ENCODE data around the gene CAPN15.
"Not testable (repeated sequence)": the region's sequence is repeated elsewhere in the genome, so short reads cannot be mapped to it uniquely, and the experiment has no call there.

Gene CAPN15

DNA sequence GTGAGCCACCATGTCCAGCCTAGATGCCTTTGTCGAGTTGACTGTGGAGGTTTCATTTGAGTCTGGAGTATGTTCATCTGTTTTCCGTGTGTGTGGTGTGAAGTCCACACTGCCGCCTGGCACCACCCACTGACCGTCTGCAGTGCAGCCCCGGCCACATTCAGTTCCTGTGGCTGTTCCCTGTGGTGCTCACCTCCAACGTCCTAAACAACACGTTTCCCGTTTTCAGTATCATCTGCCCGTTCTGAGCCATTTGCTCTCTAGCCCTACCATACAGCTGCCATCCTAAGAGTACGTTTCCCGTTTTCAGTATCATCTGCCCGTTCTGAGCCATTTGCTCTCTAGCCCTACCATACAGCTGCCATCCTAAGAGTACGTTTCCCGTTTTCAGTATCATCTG lies 20.0 kb upstream of the CAPN15 start:
- DNase-seq = not testable (repeated sequence)

GRCh38 chr16:507996-508395 lies 19.5 kb upstream of the CAPN15 start:
- DNase-seq = no peak

DNA sequence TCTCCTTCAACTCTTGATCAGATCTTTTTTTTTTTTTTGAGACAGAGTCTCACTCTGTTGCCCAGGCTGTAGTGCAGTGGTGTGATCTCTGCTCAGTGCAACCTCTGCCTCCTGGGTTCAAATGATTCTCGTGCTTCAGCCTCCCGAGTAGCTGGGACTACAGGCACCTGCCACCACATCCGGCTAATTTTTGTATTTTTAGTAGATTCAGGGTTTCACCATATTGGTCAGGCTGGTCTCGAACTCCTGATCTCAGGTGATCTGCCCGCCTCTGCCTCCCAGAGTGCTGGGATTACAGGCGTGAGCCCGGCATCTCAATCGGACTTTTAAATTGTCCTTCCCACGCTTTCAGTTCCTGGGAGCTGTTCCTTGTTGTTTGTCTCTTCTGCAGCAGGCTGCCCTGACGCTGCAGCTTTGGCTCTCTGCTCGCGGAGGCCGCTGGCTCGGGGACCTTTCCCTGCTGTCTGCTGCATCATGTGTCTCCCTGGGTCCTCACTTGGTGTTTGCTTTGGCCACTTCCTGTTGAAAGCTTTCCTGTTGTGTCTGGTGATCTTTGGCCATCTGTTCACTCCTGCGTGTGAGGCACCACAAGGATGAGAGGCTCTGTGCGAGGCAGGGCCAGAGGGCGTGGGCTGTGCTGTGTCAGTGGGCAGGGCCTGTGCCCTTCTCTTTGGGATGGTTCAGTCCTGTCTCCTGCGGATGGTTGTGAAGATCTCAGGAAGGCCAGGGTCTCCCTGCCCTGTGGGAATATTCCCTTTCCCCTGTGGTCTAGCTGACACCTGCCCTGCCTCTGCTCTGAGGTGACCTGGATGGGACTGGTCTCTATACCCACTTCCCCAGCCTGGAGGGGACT lies 18.4 kb upstream of the CAPN15 start:
- DNase-seq = no peak

DNA sequence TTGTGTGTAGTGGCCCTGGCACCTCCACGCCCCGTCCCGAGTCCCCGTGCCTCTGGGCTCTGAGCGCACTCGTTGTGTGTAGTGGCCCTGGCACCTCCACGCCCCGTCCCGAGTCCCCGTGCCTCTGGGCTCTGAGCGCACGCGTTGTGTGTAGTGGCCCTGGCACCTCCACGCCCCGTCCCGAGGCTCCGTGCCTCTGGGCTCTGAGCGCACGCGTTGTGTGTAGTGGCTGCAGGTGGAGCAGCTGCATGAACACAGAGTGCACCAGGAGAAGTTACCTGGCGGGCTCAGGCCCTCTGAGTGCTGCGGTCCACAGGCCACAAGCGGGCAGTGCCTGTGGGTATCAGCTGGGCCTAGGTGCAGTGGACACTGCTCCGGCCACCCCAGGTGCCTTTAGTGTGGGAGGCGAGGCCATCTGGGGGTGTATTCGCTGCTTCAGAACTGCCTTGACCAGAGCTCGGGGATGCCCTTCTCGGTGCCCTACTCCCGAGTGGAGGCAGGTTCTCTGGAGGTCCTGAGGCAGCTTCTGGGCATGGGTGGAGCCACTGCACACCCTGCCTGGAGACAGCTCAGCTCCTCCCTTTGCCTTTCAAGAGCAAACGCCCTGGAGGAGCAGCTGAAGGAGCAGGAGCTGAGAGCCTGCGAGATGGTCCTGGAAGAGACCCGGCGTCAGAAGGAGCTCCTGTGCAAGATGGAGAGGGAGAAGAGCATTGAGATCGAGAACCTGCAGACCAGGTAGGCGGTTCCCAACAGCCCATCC lies 17.3 kb upstream of the CAPN15 start:
- DNase-seq = no peak

GRCh38 chr16:512802-513201 lies 14.7 kb upstream of the CAPN15 start:
- DNase-seq = no peak

- DNase-seq = no peak
These were observed 13.6 kb upstream of the CAPN15 start for GRCh38 chr16:513950-514349.

- DNase-seq = peak; percentile 13
These were observed 12.2 kb upstream of the CAPN15 start for GRCh38 chr16:515175-515938.

GRCh38 chr16:515939-516226 lies 11.6 kb upstream of the CAPN15 start:
- DNase-seq = no peak

DNA sequence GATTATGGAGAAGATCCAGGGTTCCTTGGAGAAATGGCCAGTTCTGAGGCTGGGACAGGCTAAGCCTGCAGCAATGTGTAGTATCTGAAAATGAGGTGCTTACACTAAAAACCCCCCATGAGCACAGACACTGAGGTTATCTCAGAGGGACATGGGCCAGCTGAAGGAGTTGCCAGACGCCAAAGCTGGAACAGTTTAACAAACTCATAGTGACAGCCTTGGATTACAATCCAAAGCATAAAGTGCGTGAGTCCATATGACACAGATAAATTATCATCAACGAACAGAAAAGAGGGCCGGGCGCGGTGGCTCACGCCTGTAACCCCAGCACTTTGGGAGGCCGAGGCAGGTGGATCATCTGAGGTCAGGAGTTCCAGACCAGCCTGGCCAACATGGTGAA lies 11.2 kb upstream of the CAPN15 start:
- no peak for DNase-seq

DNA sequence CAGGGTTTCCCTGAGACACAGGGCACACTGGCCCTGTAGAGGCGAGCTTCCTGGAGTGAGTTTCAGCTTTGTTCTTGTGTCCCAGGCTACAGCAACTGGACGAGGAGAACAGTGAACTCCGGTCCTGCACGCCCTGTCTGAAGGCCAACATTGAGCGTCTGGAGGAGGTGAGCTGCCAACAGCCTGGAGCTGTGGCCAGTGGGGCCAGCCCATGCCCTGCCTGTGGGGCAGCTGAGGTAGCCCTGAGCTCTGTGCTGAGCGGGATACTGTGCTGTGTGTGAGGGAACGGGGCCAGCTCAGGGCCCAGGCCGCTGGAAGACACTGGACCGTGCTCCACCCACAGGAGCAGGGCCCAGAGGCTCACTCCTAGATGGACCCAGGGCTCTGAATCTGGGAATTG lies 8.7 kb upstream of the CAPN15 start:
- no peak for DNase-seq

DNA sequence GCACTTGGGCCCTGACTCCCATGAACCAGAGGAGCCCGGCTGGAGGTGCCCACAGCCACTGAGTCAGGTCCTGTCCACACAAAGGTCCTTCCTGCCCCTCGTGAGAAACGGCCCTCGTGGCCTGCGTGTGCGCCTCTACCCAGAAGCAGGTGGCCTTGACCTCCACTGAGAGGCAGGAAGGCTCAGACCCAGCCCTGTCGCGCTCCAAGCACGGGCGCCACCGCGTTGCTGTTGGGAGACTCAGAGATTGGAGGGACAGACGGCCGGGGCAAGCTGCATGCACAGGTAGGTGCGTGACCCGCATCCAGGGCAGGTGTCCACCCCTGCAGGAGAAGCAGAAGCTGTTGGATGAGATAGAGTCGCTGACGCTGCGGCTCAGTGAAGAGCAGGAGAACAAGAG lies 8.1 kb upstream of the CAPN15 start:
- no peak for DNase-seq

DNA sequence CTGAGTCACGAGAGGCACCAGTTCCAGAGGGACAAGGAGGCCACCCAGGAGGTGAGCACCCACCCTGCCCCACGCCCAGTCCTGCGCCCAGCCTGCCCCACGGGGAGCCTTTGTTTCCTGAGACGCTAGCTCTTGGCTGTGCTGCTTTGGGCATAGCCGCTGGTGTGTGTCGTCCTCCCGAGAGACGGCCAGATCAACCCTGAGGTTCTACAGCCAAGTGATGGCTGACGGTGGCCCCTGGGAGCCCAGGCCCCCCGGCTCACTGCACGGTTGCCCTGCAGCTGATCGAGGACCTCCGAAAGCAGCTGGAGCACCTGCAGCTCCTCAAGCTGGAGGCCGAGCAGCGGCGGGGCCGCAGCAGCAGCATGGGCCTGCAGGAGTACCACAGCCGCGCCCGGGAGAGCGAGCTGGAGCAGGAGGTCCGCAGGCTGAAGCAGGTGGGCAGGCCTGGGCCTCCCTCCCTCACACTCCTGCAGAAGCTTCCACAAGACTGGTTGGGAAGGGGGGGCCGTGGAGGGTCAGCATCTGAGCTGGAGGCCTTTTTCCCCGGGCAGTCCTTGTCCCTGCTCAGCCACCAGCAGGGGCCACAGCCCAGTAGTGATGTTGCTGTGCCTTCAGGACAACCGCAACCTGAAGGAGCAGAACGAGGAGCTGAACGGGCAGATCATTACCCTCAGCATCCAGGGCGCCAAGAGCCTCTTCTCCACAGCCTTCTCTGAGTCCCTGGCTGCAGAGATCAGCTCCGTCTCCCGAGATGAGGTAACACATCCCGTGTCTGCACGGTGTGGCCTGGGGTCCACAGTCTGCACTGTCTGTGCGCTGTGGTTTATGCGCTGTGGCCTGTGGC lies 7.4 kb upstream of the CAPN15 start:
- DNase-seq = no peak

DNA sequence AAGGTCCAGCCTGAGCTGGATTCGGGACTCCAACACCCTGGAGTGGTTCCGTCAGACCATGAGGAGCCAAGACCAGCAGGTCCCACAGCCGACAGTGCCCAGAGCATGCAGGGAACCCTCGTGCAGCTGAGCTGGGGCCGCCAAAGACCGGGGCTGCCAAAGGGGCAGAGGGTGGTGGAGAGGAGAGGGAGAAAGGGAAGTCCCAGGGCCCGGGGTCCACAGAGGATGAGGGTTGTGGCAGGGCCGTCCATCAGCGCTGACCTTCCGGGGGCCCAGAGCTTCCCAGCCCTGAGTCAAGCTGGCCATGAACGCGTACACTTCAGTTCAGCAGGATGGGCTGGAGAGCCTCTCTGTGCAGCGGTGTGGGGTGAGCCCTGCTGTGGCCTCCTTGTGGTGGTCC lies 6.7 kb upstream of the CAPN15 start:
- DNase-seq = no peak

DNA sequence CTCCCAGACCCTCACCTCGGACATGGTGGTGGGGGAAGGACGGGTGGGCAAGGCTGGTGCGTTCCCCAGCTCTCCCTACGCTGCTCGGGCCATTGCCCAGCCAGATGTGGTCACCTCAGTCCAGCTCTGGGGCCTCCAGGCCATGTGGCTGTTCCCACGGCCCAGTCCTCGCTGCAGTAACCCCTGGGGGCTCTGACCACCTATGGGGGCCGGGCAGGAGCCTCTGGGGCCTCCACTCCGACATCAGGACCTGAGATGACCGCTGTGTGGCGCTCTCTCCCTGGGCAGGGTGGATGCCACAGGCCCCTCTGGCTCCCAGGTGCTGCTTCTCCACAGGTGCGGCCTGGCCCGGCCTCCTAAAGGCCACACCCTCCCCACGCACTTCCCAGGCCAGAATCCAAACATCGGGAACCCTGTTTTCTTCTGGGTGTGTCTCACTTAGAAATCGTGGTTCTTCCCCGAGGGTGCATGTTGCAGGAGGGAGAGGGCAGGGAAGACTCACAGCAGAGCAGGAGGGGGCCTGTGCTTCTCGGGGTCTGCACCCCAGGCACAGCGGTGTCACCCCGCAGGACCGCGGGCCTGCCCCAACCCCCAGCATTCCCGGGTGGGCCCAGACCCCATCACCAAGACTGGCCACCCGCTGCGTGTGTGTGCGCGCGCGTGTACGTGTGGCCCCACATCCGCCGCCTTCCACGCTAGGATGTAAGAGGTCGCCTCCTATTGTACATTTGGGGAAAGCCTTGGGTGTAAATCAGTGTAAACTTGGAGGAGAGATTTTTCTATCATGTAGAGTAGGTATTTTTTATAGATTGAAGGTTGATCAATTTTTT lies 5.9 kb upstream of the CAPN15 start:
- DNase-seq = no peak

DNA sequence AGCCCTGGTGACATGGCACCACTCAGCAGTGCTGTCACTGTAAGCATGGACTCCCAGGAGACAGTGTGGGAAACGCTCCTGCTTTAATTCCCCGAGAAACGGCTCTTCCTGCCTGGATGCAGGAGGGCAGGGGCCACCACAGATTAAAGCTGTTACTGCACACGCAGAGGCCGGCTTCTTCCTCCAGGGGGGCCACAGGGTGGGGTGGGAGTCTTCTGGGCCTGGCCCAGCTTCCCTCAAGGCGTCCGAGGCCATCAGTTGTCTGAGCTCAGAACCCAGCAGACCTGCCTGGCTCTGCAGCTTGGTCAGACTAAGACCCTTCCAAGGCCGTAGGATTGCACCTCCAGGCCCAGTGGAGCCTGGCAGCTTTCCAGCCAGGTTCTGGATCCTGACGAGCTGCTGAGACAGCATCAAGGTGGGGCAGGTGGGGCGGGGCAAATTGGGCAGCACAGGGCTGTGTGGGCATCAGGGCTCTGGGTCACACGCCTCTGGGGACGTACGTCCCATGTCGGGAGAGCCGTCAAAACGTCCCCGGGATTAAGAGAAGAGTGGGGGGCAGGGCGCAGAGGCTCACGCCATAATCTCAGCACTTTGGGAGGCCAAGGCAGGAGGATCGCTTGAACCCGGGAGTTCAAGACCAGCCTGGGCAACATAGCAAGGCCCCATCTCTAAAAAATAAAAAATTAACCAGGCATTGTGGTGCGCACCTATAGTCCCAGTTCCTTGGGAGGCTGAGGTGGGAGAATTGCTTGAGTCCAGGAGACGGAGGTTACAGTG lies 5.0 kb upstream of the CAPN15 start:
- no peak for DNase-seq

GRCh38 chr16:523097-523741 lies 4.3 kb upstream of the CAPN15 start:
- no peak for DNase-seq

- no peak for DNase-seq
These were observed 3.1 kb upstream of the CAPN15 start for GRCh38 chr16:524274-525040.

DNA sequence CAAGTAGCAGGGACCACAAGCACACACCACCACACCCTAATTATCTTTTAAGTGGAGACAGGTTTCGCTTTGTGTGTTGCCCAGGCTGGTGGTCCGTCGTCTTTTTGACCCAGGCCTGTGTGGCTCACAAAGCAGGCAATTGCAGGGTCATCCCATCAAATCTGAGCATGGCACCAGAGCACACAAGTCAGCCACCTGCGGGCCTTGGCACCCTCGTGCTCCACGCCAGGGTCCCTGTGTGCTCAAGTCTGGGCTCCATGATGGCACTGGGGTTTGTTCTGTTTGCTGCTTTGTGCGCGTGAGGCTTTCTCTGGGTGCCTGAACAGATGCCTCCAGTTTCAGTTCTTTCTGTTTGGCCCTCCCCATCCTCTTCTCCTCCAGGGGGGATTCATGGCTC lies 2.4 kb upstream of the CAPN15 start:
- no peak for DNase-seq

DNA sequence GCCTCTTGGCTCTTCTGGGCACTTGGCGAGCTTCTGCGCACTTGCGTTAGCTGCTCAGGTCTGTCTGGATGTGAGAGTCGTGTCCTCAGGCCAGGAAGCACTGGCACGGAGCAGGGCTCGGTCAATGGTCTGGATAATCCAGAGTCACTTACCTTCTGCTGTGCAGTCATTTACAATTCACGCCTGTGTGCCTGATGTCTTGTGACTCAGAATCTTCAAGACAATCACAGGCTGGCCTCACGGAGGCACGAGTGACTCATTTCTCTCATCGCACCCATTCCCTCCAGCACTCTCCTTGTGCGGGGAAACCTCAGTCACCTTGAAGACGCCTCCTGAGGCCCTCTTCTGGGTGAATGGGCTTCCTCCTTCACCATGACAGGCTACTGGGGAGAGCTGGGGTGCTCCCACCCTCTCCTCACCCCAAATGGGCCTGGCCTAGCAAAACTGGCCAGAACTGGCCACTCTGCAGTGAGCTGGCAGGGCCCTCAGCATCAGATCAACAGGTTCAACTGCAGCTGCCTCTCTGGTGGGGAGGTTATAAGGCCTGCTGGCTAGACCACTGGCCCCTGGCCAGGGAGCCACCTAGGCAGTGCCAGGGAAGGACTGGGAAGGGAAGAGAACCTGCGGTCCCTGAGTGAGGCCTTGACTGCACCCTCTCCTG lies 1.9 kb upstream of the CAPN15 start:
- no peak for DNase-seq
